Esophagus squamous epithelium (tissue), 5 donors: ENCODE measurements around the gene NR4A1. TPM values are rescaled to one million over a fixed set of nuclear protein-coding genes. Genes with fewer than 3 reads are reported as not detected.
"Not testable (repeated sequence)": the region's sequence is repeated elsewhere in the genome, so short reads cannot be mapped to it uniquely, and the experiment has no call there.

Source experiments
- DNase-seq: peaks from one replicate; lab custom pipeline; 2025; lab: John Stamatoyannopoulos, UW
- H3K27ac ChIP-seq, 4 donors: fragments of 200-600 bp; sonication (generic); one replicate each; pipeline ENCODE4 v1.5.1; 2016 to 2019; ENCODE audit warnings: mild to moderate bottlenecking in 1 of 4
- H3K27me3 ChIP-seq, 4 donors: fragments of 200-600 bp; sonication (generic); 1 replicate in 3 of 4; 2 replicates in 1 of 4; pipeline versions ENCODE4 v1.5.1 to v1.6.0; 2017 to 2021; ENCODE audit warnings: antibody characterized with exemption in 1 of 4
- H3K36me3 ChIP-seq, 3 donors: fragments of 200-600 bp; sonication (generic); one replicate each; pipeline ENCODE4 v1.5.1; 2016 to 2019
- H3K4me1 ChIP-seq, 3 donors: fragments of 200-600 bp; sonication (generic); one replicate each; pipeline ENCODE4 v1.5.1; 2017 to 2019
- H3K4me3 ChIP-seq, 4 donors: fragments of 200-600 bp; sonication (generic); 1 replicate in 3 of 4; 2 replicates in 1 of 4; pipeline ENCODE4 v1.5.1; 2016 to 2019; ENCODE audit warnings: mild to moderate bottlenecking in 2 of 4, moderate library complexity in 1 of 4
- H3K9me3 ChIP-seq, 3 donors: fragments of 200-600 bp; sonication (generic); one replicate each; pipeline ENCODE4 v1.5.1; 2016 to 2019
- POLR2A ChIP-seq, 4 donors: fragments of 450-650 bp; IDR thresholded peaks; one replicate each; pipeline ENCODE4 v1.6.1; 2017; ENCODE audit warnings: antibody characterized with exemption in 4 of 4, mild to moderate bottlenecking in 4 of 4, moderate library complexity in 3 of 4
- WGBS, 2 donors: methylation state at CpG; one replicate each; pipeline ENCODE4 v1.1.5; 2018; 5-methylcytosine and 5-hydroxymethylcytosine counted together
- intact Hi-C: fragments of 100-400 bp; cut with DNase I; formaldehyde crosslinking; loops from one replicate; pipeline ENCODE4 v1.15.0; 2022
- total RNA-seq, 4 donors: library from RNA; depleted of rRNA; stranded (reverse); fragments of >200 nt; gene quantifications; one replicate each; pipeline ENCODE4 v1.1.0, GENCODE V29; 2016
- TF ChIP-seq, protein P1 (sequence below), 6 experiments: fragments of 450-650 bp in 4 of 6; fragments of 200-600 bp in 2 of 6; sonication (generic) in 2 of 6; IDR thresholded peaks; one replicate each; pipeline ENCODE4 v1.5.1; 2016 to 2019; ENCODE audit warnings: antibody characterized with exemption in 6 of 6, mild to moderate bottlenecking in 4 of 6, moderate library complexity in 4 of 6
- donor health status: DM: yes; HTN: yes; CAD: no.

Gene NR4A1
- total RNA-seq, 4 donors from 2014 or later, result 3.4 to 12.6 (median 5.6) TPM

GRCh38 chr12:52093346-52093745 lies 42.1 kb downstream of the NR4A1 start:
- Histone ChIP-seq H3K9me3 (no peaks in the 10 kb centered on the region), H3K4me3 (no peak overlapping the region), H3K4me1 (no peaks in the 10 kb centered on the region), H3K27ac (no peak overlapping the region), H3K27me3 (peaks cover 0 to 60% (median 0%) of the 10 kb centered on the region in 4 donors), H3K36me3 (no peaks in the 10 kb centered on the region)
- intact Hi-C loops, result no loop called here
- DNase-seq, result no peak
- 78 to 81% methylated on average over 2 to 6 of the region's 7 CpGs for WGBS, 2 donors
- TF ChIP-seq, protein P1, sequence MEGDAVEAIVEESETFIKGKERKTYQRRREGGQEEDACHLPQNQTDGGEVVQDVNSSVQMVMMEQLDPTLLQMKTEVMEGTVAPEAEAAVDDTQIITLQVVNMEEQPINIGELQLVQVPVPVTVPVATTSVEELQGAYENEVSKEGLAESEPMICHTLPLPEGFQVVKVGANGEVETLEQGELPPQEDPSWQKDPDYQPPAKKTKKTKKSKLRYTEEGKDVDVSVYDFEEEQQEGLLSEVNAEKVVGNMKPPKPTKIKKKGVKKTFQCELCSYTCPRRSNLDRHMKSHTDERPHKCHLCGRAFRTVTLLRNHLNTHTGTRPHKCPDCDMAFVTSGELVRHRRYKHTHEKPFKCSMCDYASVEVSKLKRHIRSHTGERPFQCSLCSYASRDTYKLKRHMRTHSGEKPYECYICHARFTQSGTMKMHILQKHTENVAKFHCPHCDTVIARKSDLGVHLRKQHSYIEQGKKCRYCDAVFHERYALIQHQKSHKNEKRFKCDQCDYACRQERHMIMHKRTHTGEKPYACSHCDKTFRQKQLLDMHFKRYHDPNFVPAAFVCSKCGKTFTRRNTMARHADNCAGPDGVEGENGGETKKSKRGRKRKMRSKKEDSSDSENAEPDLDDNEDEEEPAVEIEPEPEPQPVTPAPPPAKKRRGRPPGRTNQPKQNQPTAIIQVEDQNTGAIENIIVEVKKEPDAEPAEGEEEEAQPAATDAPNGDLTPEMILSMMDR (IDR thresholded peaks at IDR 0.05), result no peak
- no peak for TF ChIP-seq POLR2A (IDR thresholded peaks at IDR 0.05)

DNA sequence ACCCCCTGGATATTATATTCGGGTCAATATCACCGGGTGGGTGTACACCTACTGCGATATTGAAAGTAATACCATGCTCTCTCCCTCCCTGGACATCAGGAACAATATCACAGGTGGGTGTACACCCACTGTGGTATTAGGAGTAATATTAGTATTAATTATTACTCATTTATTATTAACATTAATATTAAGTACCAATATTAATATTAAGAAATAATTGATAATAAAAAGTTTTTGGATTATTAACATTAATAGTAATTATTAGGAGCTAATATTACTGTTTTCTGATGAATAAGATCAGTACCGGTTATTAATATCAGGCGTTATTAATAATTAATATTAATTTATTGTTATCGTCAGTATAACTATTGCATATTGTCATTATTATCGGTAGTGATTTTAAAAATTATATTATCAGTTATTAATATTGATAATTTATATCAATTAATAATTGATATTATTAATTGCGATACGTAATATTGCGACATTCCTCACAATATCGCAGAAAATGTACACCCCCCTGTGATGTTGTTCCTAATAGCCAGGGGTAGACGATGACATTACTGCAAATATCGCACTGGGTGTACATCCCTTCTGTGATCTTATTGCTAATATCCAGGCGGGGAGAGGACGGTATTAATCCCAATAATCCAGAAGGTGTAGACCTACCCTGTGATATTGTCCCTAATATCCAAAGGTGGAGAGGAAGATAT lies 45.2 kb downstream of the NR4A1 start:
- intact Hi-C loops, result no loop called here
- no peak for DNase-seq
- Histone ChIP-seq H3K4me1 (no peaks in the 10 kb centered on the region), H3K27me3 (peaks cover 0 to 44% (median 0%) of the 10 kb centered on the region in 4 donors), H3K4me3 (no peak overlapping the region), H3K9me3 (no peaks in the 10 kb centered on the region), H3K27ac (no peak overlapping the region), H3K36me3 (no peaks in the 10 kb centered on the region)
- TF ChIP-seq, protein P1 (IDR thresholded peaks at IDR 0.05), result no peak
- no peak for TF ChIP-seq POLR2A (IDR thresholded peaks at IDR 0.05)
- WGBS, 2 donors, result 90% methylated on average over 15 of the region's 15 CpGs

GRCh38 chr12:52097045-52097666 lies 45.9 kb downstream of the NR4A1 start:
- intact Hi-C loops, result no loop called here
- Histone ChIP-seq H3K27me3 (peaks cover 0 to 46% (median 0%) of the 10 kb centered on the region in 4 donors), H3K36me3 (no peaks in the 10 kb centered on the region), H3K4me1 (no peaks in the 10 kb centered on the region), H3K9me3 (no peaks in the 10 kb centered on the region), H3K4me3 (no peak overlapping the region), H3K27ac (no peak overlapping the region)
- no peak for DNase-seq
- WGBS, 2 donors, result 79 to 81% methylated on average over 11 of the region's 21 CpGs
- TF ChIP-seq POLR2A (IDR thresholded peaks at IDR 0.05), result no peak
- TF ChIP-seq, protein P1 (IDR thresholded peaks at IDR 0.05), result no peak

GRCh38 chr12:52104431-52105089 lies 53.3 kb downstream of the NR4A1 start:
- peaks cover 0 to 33% (median 0%) of the 10 kb centered on the region in 4 donors for H3K27me3 ChIP-seq
- 67 to 78% methylated on average over 5 to 10 of the region's 10 CpGs for WGBS, 2 donors
- DNase-seq, H3K9me3 ChIP-seq, H3K4me3 ChIP-seq, H3K4me1 ChIP-seq, H3K36me3 ChIP-seq, intact Hi-C loops, H3K27ac ChIP-seq: not testable (repeated sequence)

Other genes starting within 250 kb of the NR4A1 start
- gene FIGNL2, start 202.7 kb upstream of the NR4A1 start, total RNA-seq, result under 1 TPM in 3 of 4 donors, not detected in 1; 0.18 to 0.38 (median 0.19) TPM
- under 1 TPM in 1 of 4 donors, not detected in 3; 0.70 TPM for gene ANKRD33, start 163.3 kb upstream of the NR4A1 start, total RNA-seq
- gene ACVRL1, start 143.9 kb upstream of the NR4A1 start, total RNA-seq, result 10 to 100 TPM in 3 of 4 donors, 1 to 10 TPM in 1; 2.0 to 71.3 (median 14.5) TPM
- 10 to 100 TPM; 11.4 to 31.7 (median 16.8) TPM for gene ACVR1B, start 99.7 kb upstream of the NR4A1 start, total RNA-seq
- 10 to 100 TPM in 1 of 4 donors, 1 to 10 TPM in 3; 1.7 to 10.7 (median 3.6) TPM for gene TAMALIN, start 44.5 kb upstream of the NR4A1 start, total RNA-seq
- gene ATG101, start 18.5 kb downstream of the NR4A1 start, total RNA-seq, result 10 to 100 TPM; 36.7 to 54.7 (median 40.4) TPM
- 1 to 10 TPM in 2 of 4 donors, under 1 TPM in 1, not detected in 1; 0.50 to 5.7 (median 1.8) TPM for gene SMIM41, start 28.3 kb downstream of the NR4A1 start, total RNA-seq
- gene KRT80, start 140.6 kb downstream of the NR4A1 start, total RNA-seq, result 10 to 100 TPM; 11.4 to 39.6 (median 16.5) TPM
- gene KRT7, start 181.8 kb downstream of the NR4A1 start, total RNA-seq, result 100 to 1,000 TPM in 1 of 4 donors, 10 to 100 TPM in 3; 18.7 to 118 (median 64.4) TPM
- gene KRT86, start 223.2 kb downstream of the NR4A1 start, total RNA-seq, result not detected
- not detected for gene KRT81, start 240.1 kb downstream of the NR4A1 start, total RNA-seq